GM12875 (cell line): ENCODE data around the gene PRKAR2B.

Source experiments
- H3K4me3 ChIP-seq: one replicate; pipeline ENCODE4 v1.5.1; 2011; ENCODE audit warnings: low read depth, low read length, control low read depth
- TF ChIP-seq, protein P1 (sequence below): IDR thresholded peaks from 2 replicates; pipeline ENCODE4 v1.5.1; 2011; ENCODE audit warnings: low read depth, mild to moderate bottlenecking, control low read depth, inconsistent platforms, low read length, moderate library complexity, borderline replicate concordance; ENCODE audit not compliant: insufficient read depth

PRKAR2B gene

DNA sequence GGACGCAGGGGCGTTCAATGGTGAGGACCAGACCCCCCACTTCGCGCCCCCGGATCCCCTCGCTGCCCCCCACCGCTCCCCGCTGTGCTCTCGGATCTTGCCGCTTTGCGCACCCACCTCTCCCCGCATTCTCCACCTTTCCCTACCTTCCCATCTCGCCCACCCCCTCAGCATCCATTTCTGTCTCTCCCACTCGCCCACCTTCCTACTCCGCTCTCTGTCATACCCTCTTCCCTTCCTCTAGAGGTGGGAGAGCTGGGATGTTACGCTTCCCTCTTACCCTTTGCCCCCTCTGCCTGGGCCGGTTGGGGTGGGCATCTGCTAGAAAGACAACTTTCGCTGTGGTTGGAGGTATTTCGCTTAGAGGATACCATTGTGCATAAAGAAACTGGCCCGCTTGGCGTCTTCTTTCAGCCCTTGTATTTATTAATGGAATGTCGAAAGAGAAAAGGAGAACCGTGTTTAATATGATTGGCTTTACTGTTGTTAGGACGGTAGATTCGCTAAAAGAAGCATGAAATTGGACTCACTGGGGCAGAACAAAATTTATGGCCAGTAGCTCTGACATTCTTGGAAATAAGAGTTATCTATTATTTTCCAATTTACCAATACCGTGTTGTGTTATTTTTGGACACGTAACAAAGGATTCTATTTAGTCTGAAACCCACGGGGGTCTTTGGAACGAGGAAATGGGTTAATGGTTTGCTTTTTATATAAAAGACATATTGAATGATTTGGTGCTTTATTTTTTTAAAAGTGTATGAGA lies 873 bp downstream of the PRKAR2B start:
- TF ChIP-seq, protein P1, sequence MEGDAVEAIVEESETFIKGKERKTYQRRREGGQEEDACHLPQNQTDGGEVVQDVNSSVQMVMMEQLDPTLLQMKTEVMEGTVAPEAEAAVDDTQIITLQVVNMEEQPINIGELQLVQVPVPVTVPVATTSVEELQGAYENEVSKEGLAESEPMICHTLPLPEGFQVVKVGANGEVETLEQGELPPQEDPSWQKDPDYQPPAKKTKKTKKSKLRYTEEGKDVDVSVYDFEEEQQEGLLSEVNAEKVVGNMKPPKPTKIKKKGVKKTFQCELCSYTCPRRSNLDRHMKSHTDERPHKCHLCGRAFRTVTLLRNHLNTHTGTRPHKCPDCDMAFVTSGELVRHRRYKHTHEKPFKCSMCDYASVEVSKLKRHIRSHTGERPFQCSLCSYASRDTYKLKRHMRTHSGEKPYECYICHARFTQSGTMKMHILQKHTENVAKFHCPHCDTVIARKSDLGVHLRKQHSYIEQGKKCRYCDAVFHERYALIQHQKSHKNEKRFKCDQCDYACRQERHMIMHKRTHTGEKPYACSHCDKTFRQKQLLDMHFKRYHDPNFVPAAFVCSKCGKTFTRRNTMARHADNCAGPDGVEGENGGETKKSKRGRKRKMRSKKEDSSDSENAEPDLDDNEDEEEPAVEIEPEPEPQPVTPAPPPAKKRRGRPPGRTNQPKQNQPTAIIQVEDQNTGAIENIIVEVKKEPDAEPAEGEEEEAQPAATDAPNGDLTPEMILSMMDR, result no peak
- peak overlapping the region; percentile 43 for H3K4me3 ChIP-seq

DNA sequence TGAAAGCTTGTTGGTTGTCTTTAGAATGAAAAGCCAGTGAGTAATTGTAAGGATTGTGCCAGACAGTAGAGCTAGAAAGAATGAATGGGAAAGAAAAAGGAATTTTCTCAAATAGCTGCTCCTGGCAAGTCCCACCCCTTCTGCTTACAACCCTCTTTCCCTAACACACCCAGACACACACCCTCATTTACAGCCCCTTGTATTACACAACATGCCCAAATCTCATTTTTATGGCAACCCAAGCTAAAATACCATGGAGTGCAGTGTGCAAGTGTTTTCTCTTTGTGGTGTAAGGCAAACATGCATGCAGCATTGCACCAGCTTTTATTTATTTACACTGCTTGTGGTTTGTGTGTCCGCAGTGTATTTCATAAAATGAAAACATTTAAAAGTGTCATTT lies 1.5 kb downstream of the PRKAR2B start:
- TF ChIP-seq, protein P1, result no peak
- H3K4me3 ChIP-seq, result no peak overlapping the region

DNA sequence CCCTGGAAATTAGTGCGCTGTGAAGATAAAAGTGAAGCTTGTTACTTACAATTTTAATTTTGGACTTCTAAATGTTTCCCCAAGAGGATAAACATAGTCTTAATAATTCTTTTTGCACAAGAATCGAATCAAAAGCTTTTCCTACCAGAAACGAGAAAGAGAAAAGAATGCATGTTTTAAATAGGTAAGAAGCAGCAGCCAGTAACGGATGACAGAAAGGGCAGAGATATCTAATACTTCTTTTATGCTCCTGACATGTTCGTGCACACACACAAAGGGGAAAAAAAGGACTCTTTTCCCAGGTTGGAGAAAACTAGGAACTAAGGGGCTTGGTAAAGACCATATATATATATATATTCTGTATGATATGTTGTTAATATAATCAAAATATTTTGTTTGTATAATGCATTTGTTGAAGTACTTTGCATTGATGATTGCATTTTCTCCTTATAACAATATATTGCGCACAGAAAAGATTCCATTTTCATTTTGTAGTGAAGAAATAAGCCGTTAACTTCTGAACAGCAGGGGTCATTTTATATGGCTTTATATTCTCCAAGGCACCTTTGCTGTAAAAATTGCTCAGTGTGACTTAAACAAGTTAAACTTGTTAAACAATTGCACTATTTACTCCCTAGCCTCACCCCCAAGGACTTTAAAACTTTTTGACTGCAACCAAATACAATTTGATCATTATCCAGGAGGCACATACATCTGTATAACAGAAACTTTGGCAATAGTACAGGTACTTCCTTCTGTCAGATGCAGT lies 2.2 kb downstream of the PRKAR2B start:
- TF ChIP-seq, protein P1, result no peak
- H3K4me3 ChIP-seq, result no peak overlapping the region

DNA sequence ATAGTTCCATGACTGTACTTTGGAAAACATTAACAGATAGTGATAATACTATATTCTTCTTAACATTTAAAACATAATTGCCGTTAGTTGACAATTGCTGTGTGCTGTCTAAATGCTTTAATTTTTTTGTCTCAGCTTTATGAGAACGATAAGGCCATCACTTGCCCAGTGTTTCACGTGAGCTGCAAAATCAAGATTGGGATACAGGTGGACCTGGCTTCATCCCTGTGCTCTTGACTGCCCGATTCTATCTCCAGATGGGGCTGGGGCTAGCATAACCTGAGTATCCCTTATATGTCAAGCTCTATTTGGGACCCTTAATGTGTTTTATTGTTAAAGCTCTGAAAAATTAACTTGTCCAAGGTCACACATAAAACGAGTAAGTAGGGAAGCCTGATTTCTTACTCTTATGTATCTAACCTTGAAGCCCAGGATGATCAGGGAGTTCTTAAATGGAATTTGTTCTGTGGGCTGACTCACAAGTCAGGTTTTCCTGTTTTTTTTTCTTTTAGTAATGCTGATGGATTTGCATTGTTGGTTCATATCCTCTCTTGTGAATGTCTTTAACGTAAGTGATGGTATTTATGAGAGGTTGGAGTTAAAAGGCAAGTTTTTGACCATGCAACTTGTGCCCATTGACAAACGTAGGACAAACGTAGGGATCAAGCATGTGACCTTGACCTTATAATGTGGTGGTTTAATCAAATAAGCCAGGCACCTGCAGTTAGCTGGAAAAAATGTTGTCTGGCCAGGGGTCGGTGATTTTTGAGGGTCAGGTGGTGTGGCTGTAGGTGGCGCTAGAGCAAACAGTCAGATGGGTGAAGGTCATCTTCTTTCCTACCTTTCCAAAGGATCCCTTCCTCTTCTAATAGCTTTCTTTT lies 3.6 kb downstream of the PRKAR2B start:
- H3K4me3 ChIP-seq, result no peak overlapping the region
- TF ChIP-seq, protein P1, result 0 out of 2 replicates have a peak, but pooled peaks have one; percentile 8

DNA sequence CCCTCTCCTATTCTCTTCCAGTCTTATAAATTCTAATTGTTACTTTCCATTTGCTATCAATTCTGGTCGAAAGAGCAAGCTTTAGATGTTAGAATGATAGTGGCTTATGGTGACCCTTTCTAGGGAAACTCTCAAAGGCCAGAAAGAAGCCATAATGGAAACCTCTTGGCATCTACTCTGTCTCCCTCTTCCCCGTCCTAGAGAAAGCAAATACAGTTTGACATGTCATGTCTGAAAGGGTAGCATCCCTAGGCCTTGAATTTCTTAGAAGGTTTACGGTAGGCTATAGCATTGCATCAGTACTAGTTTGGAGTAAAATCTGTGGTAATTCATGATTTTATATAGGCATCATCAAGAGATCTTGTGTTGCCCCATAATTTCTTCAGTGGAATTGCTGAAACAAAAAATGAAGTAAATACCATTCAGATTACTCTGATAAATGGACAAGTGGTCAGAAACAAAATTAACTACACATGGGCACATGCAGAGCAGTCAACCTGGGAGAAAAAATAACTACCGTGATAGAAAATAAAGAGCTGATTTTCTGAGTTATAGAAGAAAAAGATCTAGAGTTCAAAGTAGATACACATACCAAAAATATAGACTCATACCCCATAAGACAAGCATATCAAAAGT lies 4.4 kb downstream of the PRKAR2B start:
- TF ChIP-seq, protein P1, result no peak

DNA sequence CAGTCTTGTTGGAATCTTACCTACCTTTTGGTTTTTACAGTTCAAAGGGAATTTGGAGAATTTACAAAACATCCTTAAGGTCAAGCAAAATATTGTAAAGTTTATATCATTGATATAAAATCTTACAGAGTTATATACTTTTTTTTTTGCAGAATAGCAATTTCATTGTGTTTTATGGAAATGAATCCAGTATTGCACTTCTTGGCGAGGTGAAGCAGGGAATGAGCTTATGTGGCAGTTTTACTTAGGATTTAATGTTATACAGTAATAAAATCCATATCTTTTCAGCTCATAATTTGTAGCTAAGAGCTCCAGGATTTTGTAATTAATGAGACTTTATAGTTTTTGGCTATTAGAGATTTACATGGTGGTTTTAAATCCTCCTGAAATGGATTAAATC lies 5.0 kb downstream of the PRKAR2B start:
- H3K4me3 ChIP-seq, result no peak overlapping the region
- TF ChIP-seq, protein P1, result no peak

More for the DNA sequence above, 4.4 kb downstream of the PRKAR2B start:
- H3K4me3 ChIP-seq, result no peak overlapping the region
